ENCODE measurements around the gene FAM81A.
A peak's percentile ranks its signal among the peaks of the same experiment; 100 is the strongest.
"Not testable (repeated sequence)": the region's sequence is repeated elsewhere in the genome, so short reads cannot be mapped to it uniquely, and the experiment has no call there.

Gene FAM81A

DNA sequence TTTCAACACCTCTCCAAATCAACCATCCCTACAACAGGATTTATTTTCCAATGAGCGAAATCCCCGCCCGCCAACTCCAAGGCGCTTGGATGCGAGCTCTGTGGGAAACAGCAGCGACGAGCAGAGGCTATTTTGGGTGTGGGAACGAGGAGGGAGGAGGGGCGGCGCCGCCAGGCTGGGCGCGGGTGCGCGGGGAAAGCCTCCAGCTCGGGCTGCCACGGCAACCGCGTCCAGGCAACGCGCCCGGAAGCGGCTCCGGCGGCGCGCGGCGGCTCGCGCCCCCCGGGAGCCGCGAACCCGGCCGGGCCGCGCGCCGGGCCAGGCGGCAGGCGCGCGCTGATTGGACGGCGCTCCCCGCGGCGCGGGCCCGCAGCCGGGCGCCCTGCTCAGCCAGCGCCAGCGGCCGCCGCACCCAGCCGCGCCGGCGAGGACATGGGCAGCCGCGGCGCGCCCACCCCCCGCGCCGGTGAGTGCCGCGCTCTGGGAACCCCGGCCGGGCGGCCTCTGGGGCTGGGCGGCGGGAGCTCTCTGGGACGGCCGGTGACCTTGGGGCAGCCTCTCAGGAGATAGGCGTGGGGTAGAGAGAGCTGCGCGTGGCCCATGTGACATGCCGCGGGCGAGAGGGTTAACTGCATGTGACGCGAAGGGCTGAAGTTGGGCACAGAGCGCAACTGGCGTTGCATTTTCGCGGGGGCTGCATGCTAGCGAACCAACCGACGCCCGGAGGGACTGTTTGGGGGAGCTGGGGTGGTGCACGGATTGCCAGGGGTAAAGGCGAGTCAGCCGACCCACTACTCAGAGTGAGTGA is at the start of gene FAM81A:
FAM81A (plus strand) TSS at position 370 of the 808 bp plus-strand sequence. CDS start 20,441 bp downstream, outside the sequence.
- DNase-seq = peak; percentile 28

DNA sequence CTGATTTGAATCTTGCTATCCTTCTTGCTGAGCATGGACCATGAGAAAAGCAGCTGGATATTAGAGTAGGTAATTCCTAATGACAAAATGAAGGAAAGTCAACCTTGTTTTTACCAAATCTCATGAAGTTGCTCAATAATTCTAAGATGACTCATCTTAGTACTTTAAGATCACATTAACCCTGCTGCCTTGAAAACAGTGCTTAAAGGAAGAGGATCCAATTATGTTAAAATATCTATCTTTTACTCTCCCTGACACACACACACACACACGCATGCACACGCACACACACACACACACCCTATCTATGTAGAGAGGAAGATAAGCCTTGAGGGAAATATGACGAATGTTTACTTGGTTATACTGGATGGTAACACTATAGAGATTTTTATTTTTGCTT is 49.3 kb upstream of the FAM81A start:
- DNase-seq = no peak

- no peak for DNase-seq
Observed at GRCh38 chr15:59392299-59392698, 45.7 kb upstream of the FAM81A start.

DNA sequence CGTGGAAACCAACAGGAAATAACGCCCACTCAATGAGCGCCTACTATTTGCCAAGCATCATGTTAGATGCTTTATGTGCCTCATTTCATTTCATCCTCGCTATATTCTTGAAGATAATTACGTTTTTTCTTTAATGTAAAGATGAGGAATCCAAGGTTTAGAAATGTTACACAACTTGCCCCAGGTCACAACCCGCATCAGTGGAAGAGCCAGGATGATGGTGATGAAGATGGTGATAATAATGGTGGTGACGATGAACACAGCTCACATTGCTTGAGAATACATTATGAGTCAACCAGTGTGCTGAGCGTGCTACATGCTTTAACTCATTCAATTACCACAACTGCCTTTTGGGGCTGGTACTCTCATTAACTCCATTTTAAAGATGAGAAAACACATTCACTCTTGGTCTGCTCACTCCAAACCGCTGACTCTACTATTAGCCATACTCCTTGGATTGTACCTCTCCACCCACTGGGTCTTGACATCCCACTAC is 43.8 kb upstream of the FAM81A start:
- DNase-seq = no peak

DNA sequence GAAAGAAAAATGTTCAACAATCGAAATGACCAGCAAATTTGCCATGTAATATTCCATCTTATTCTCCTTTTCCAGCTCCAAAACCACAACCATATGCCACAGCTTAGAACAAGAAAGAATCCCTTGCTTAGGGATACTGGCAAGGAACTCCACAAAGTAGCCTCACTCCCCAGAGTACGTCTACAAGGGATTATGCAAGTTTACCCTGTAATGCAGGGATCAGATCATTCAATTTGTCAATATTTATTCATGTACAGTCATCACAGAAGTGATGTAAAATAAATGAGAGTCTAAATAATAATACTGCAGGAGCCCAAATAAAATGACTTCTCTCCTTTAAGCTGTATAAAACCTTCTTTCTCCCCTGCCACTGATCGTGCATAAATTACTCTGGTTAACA is 41.8 kb upstream of the FAM81A start:
- no peak for DNase-seq

DNA sequence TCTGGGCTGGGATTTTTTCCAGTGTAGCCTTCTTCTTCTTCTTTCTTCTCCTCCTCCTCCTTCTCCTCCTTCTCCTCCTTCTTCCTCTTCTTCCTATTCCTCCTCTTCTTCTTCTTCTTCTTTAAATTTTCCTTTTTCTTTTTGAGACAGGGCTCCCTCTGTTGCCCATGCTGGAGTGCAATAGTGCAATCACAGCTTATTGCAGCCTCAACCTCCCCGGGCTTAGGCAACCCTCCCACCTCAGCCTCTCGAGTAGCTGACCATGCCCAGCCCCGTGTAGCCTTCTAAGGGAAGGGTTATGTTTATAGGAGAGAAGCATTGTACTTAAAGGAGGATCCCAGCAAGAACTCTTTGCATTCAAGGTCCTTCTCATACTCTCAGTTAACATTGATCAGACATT is 41.3 kb upstream of the FAM81A start:
- DNase-seq = no peak

GRCh38 chr15:59398220-59398619 is 39.8 kb upstream of the FAM81A start:
- no peak for DNase-seq

DNA sequence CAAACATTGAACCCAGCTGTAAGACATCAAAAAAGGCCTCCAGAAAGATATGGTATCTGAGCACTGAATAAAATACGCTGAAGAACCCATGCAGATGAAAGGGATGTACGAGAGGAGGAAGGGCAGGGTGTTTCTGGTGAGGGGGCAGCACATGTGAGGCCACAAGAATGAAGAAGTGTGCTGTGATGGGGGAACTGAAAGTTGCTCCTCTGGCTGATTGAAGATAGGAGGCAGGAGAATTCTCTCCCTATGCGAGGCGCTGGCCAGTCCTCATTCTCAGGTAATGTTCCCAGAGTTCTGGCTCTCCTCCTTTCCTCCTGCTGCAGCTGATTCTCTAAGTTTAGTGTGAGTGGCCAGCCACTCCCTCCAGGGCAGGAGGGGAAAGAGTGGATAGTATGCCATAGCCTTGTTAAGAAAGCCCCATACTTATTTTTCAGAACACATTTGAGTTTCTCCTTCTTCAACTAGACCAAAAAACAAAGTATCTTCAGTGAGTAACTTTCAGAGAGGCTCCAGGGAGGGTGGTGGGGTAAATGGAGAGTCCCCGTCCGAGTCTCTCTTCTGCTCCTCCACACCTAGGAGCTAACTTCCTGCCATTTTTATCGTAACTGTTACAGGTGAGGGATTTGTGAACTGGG is 38.4 kb upstream of the FAM81A start:
- DNase-seq = no peak

DNA sequence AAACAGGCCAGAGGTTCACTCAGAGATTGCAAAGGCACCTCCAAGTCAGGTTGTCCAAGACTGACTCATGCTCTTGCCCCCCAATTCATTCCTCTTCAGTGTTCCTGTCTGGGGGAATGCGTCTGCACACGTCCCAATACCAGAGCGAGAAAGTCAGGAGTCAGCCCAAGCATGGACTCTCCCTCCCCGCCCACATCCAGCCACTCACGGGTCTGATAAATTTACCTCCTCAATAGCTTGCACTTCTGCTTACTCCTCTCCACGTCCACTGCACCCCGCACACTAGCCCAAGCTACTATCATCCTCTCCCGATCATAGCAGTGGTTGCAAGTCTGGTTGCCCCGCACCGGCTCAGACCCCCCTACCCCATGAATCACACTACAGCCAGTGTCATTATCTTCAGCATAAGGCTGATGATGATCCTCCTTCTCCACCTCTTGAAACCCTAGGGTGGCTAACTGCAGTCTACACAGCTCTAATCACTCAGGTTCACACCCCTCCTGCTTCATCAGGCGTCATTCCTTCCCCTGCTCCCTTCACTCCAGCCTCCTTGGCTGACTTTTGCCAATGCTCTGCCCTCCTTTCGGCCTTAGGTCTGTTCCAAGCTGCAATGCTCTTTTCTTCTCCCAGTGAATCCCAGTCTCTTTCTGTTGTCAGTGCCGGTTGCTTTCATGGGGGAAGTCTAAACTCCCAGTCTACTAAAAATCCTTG is 37.7 kb upstream of the FAM81A start:
- no peak for DNase-seq

- DNase-seq = not testable (repeated sequence)
Observed at GRCh38 chr15:59401051-59401823, 36.7 kb upstream of the FAM81A start.

DNA sequence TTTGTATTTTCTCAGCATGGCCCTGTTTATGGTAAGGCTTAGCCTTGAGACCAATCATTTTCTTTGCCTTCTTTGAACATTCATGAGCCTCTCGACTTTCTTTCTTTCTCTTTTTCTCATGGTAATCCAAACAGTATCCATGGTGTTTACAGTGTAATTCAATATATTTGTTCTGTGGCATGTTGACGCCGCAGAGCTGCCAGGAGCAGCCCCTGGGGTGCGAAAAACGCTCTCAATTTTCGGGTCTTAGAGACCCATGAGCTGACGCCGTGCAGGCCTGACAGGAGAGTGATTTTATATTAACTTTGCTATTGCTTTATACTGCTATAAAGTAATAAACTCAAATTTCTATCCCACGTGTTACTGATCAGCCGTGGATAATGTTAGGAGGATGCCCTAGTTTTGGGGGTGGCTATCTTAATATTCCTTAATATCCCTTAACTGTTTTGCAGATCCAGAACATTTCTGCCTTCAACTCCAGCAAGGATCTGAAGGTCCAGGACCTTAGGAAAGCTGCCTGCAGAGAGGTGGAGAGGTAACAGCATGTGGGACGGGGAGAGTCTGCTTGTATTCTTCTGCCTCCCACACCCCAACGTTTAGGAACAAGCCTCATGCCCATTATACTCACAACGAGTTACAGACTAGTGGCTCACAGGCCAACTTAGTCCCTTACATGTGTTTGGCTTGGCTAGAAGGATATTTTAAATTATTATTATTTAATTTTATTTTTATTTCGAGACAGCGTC is 36.0 kb upstream of the FAM81A start:
- DNase-seq = no peak

GRCh38 chr15:59405079-59405478 is 32.9 kb upstream of the FAM81A start:
- DNase-seq = no peak

DNA sequence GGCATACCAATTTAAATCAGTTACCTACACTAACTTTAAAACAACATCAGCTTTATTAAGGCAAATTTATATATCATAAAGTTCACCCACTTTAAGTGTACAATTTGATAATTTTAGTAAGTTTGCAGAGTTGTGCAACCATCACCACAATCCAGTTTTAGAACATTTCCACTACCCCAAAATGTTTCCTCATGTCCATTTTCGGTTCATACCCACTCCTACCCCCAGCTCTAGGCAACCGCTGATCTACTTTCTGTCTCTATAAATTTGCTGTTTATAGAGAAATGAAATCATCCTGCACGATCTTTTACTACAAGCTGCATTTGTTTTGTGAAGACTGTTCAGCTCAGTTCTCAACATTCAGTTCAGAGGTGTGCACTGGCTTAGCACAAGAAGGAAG is 31.5 kb upstream of the FAM81A start:
- DNase-seq = no peak

GRCh38 chr15:59407946-59408345 is 30.0 kb upstream of the FAM81A start:
- DNase-seq = no peak

GRCh38 chr15:59410391-59410896 is 27.5 kb upstream of the FAM81A start:
- DNase-seq = no peak

- DNase-seq = no peak
Observed at GRCh38 chr15:59413577-59413976, 24.4 kb upstream of the FAM81A start.

DNA sequence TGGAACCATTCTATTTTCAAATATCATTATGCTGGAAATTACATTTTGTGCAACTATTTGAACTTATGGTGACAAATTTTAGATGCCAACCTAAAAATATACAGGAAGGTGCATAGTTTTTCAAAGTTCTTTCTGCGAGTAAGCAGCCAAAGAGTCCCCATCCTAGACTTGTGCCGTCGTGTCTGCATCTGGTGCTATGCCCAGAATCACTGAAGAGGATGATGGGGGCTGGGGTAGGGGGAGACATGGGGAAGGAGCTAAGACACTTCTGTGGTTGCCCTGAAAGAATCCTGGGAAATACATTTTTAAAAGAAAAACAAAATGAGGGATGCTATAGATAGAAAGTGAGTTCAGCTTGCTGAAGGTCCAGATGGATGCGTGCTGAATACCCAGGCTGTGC is 21.2 kb upstream of the FAM81A start:
- DNase-seq = no peak

DNA sequence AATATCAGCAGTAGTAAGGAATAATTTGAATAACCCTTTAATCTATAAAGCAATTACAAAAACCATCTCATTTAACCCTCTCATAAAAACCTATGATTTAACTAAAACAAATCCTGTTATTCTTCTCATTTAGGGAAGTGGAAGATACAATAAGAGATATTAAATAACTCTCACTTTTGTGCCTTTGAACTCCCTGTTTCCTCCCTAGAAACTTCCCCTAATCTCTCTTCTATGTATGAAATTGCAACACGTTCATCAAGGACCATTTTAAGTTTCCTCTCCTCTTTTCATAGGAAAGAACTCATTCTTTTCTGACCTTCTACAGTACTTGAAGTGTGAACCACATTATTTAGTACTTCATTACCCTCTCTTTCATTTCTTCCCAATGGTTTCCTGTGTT is 18.8 kb upstream of the FAM81A start:
- no peak for DNase-seq

- no peak for DNase-seq
Observed at GRCh38 chr15:59420108-59420507, 17.9 kb upstream of the FAM81A start.

- DNase-seq = no peak
Observed at GRCh38 chr15:59420986-59421618, 16.9 kb upstream of the FAM81A start.

GRCh38 chr15:59424616-59425015 is 13.4 kb upstream of the FAM81A start:
- DNase-seq = no peak
